DOHH2 (cell line): ENCODE results near the gene PITRM1.

Experiments
- H3F3A ChIP-seq: fragments of 200-600 bp; sonication (generic), shearing (Covaris generic); 2 replicates; pipeline ENCODE4 v1.6.0; 2016; ENCODE audit warnings: antibody characterized with exemption, mild to moderate bottlenecking; ENCODE audit not compliant: control insufficient read depth, insufficient read depth
- H3K27ac ChIP-seq: fragments of 200-600 bp; sonication (generic); 2 replicates; pipeline ENCODE4 v1.5.1; 2014; ENCODE audit warnings: low read depth, mild to moderate bottlenecking, low read length, moderate library complexity
- H3K27me3 ChIP-seq: fragments of 200-600 bp; sonication (generic); 2 replicates; pipeline ENCODE4 v1.6.1; 2014; ENCODE audit warnings: mild to moderate bottlenecking, low read length, mixed read lengths; ENCODE audit not compliant: control insufficient read depth
- H3K36me3 ChIP-seq: fragments of 200-600 bp; sonication (generic); 2 replicates; pipeline ENCODE4 v1.6.1; 2014; ENCODE audit warnings: mild to moderate bottlenecking, low read length, moderate library complexity, mixed read lengths; ENCODE audit not compliant: control insufficient read depth
- H3K4me1 ChIP-seq: fragments of 200-600 bp; sonication (generic); 2 replicates; pipeline ENCODE4 v1.6.1; 2014; ENCODE audit warnings: mild to moderate bottlenecking, low read length, mixed read lengths; ENCODE audit not compliant: control insufficient read depth
- H3K4me2 ChIP-seq: fragments of 200-600 bp; sonication (generic); 2 replicates; pipeline ENCODE4 v1.6.0; 2014; ENCODE audit warnings: mild to moderate bottlenecking, low read length, moderate library complexity
- H3K4me3 ChIP-seq: fragments of 200-600 bp; sonication (generic); 2 replicates; pipeline ENCODE4 v1.5.1; 2014; ENCODE audit warnings: mild to moderate bottlenecking, low read length, mixed read lengths
- H3K79me2 ChIP-seq: fragments of 200-600 bp; sonication (generic); 2 replicates; pipeline ENCODE4 v1.6.1; 2014; ENCODE audit warnings: mild to moderate bottlenecking, low read length, mixed read lengths; ENCODE audit not compliant: control insufficient read depth
- H3K9me2 ChIP-seq: fragments of 200-600 bp; sonication (generic); replicated peaks from 2 replicates; pipeline ENCODE4 v1.6.1; 2014; ENCODE audit warnings: mild to moderate bottlenecking, low read length, mixed read lengths; ENCODE audit not compliant: control insufficient read depth
- H3K9me3 ChIP-seq: fragments of 200-600 bp; sonication (generic); 2 replicates; pipeline ENCODE4 v1.6.1; 2014; ENCODE audit warnings: antibody characterized with exemption, low read length, mixed read lengths; ENCODE audit not compliant: control insufficient read depth, insufficient read depth
- H4K20me1 ChIP-seq: fragments of 200-600 bp; sonication (generic); 2 replicates; pipeline ENCODE4 v1.6.0; 2014; ENCODE audit warnings: low read depth, mild to moderate bottlenecking, antibody characterized with exemption, low read length, moderate library complexity; ENCODE audit not compliant: control insufficient read depth, insufficient read depth
- CTCF ChIP-seq: fragments of 200-600 bp; sonication (generic); IDR thresholded peaks from one replicate; pipeline ENCODE4 v1.5.1; 2014; ENCODE audit warnings: antibody characterized with exemption, mild to moderate bottlenecking, low read depth, low read length; ENCODE audit not compliant: poor library complexity, severe bottlenecking
- EZH2phosphoT487 ChIP-seq: fragments of 200-600 bp; sonication (generic); IDR thresholded peaks from 2 replicates; pipeline ENCODE4 v1.6.1; 2017; ENCODE audit warnings: borderline replicate concordance, mild to moderate bottlenecking, antibody characterized with exemption, low read length, moderate library complexity, mixed read lengths

The PITRM1 gene

GRCh38 chr10:3169673-3170072 lies 2.9 kb downstream of the PITRM1 start:
- Histone ChIP-seq H3K4me2 (no peak overlapping the region), H3K27ac (no peak overlapping the region), H3K27me3 (no peaks in the 10 kb centered on the region), H3K9me2 (no peaks in the 10 kb centered on the region), H3K79me2 (peaks cover 18% of the 10 kb centered on the region), H3F3A (no peaks in the 10 kb centered on the region), H3K4me3 (no peak overlapping the region), H3K36me3 (peaks cover 39% of the 10 kb centered on the region), H3K9me3 (no peaks in the 10 kb centered on the region), H4K20me1 (no peaks in the 10 kb centered on the region), H3K4me1 (peaks cover 14% of the 10 kb centered on the region)
- TF ChIP-seq CTCF, result no peak
- TF ChIP-seq EZH2phosphoT487, result no peak

GRCh38 chr10:3169271-3169670 lies 3.3 kb downstream of the PITRM1 start:
- H3K9me2 ChIP-seq, result no peaks in the 10 kb centered on the region
- H3F3A ChIP-seq, result no peaks in the 10 kb centered on the region
- H3K4me2 ChIP-seq, result no peak overlapping the region
- H3K27ac ChIP-seq, result no peak overlapping the region
- H3K36me3 ChIP-seq, result peaks cover 42% of the 10 kb centered on the region
- H3K9me3 ChIP-seq, result no peaks in the 10 kb centered on the region
- peaks cover 18% of the 10 kb centered on the region for H3K79me2 ChIP-seq
- TF ChIP-seq CTCF (no peak), EZH2phosphoT487 (no peak)
- H3K4me1 ChIP-seq, result peaks cover 14% of the 10 kb centered on the region
- no peaks in the 10 kb centered on the region for H3K27me3 ChIP-seq
- no peaks in the 10 kb centered on the region for H4K20me1 ChIP-seq
- no peak overlapping the region for H3K4me3 ChIP-seq

GRCh38 chr10:3167611-3168330 lies 4.8 kb downstream of the PITRM1 start:
- H3K36me3 ChIP-seq, result peaks cover 54% of the 10 kb centered on the region
- H3K27ac ChIP-seq, result no peak overlapping the region
- H3K4me2 ChIP-seq, result no peak overlapping the region
- H3F3A ChIP-seq, result no peaks in the 10 kb centered on the region
- H3K27me3 ChIP-seq, result no peaks in the 10 kb centered on the region
- H3K9me3 ChIP-seq, result no peaks in the 10 kb centered on the region
- H4K20me1 ChIP-seq, result no peaks in the 10 kb centered on the region
- TF ChIP-seq CTCF, result no peak
- no peak for TF ChIP-seq EZH2phosphoT487
- H3K9me2 ChIP-seq, result no peaks in the 10 kb centered on the region
- H3K79me2 ChIP-seq, result peaks cover 18% of the 10 kb centered on the region
- H3K4me3 ChIP-seq, result no peak overlapping the region
- H3K4me1 ChIP-seq, result peaks cover 6% of the 10 kb centered on the region
